GM23338 (cell line): Measurements from ENCODE around the gene CHRNB2. TPM values are rescaled to one million over a fixed set of nuclear protein-coding genes. Genes with fewer than 3 reads are reported as not detected.

Source experiments
- ATAC-seq: fragments of 200-7000 bp; cut with Tn5 transposase; 3 replicates; pipeline ENCODE4 v1.9.1; 2020
- DNase-seq: peaks from one replicate; pipeline ENCODE4 v3.0.0-alpha.2; 2015; ENCODE audit warnings: low spot score
- H2AFZ ChIP-seq: fragments of 200-600 bp; sonication (generic); 2 replicates; pipeline ENCODE4 v1.8.0; 2016; ENCODE audit warnings: antibody characterized with exemption, mild to moderate bottlenecking, moderate library complexity
- H3F3A ChIP-seq: fragments of 200-600 bp; sonication (generic); replicated peaks from 2 replicates; pipeline ENCODE4 v1.8.0; 2017; ENCODE audit warnings: antibody characterized with exemption, mixed run types, low read depth
- H3K27ac ChIP-seq: fragments of 200-600 bp; sonication (generic); 2 replicates; pipeline ENCODE4 v1.6.1; 2016; ENCODE audit warnings: low read depth
- H3K27me3 ChIP-seq: fragments of 200-600 bp; sonication (generic); 2 replicates; pipeline ENCODE4 v1.8.0; 2016; ENCODE audit warnings: mild to moderate bottlenecking, mixed run types, moderate library complexity; ENCODE audit not compliant: insufficient read depth
- H3K36me3 ChIP-seq: fragments of 200-600 bp; sonication (generic); 2 replicates; pipeline ENCODE4 v1.8.0; 2016; ENCODE audit warnings: mild to moderate bottlenecking; ENCODE audit not compliant: insufficient read depth
- H3K4me1 ChIP-seq: fragments of 200-600 bp; sonication (generic); 2 replicates; pipeline ENCODE4 v1.8.0; 2016; ENCODE audit warnings: mild to moderate bottlenecking, moderate library complexity; ENCODE audit not compliant: insufficient read depth
- H3K4me2 ChIP-seq: fragments of 200-600 bp; sonication (generic); 2 replicates; pipeline ENCODE4 v1.7.1; 2017; ENCODE audit warnings: mixed run types
- H3K4me3 ChIP-seq: fragments of 200-600 bp; sonication (generic); 2 replicates; pipeline ENCODE4 v1.6.1; 2016; ENCODE audit warnings: mixed run types
- H3K79me2 ChIP-seq: fragments of 200-600 bp; sonication (generic); replicated peaks from 2 replicates; pipeline ENCODE4 v1.8.0; 2017; ENCODE audit warnings: mild to moderate bottlenecking; ENCODE audit not compliant: insufficient read depth
- H3K9me2 ChIP-seq: fragments of 200-600 bp; sonication (generic); 2 replicates; pipeline ENCODE4 v1.8.0; 2017; ENCODE audit not compliant: insufficient read depth
- H4K20me1 ChIP-seq: fragments of 200-600 bp; sonication (generic); replicated peaks from 2 replicates; pipeline ENCODE4 v1.8.0; 2017; ENCODE audit warnings: mild to moderate bottlenecking; ENCODE audit not compliant: insufficient read depth
- H3K27ac Mint-ChIP-seq: 2 replicates; pipeline ENCODE4 v1.8.0; 2020; ENCODE audit warnings: inconsistent platforms, mild to moderate bottlenecking, moderate library complexity, mixed read lengths
- H3K27me3 Mint-ChIP-seq: 3 replicates; pipeline ENCODE4 v1.8.0; 2022; ENCODE audit warnings: low read depth, mild to moderate bottlenecking, moderate library complexity, mixed read lengths, inconsistent platforms; ENCODE audit not compliant: insufficient read depth, poor library complexity
- H3K36me3 Mint-ChIP-seq: 3 replicates; pipeline ENCODE4 v1.8.0; 2021; ENCODE audit warnings: low read depth, mild to moderate bottlenecking, inconsistent platforms, moderate library complexity, mixed read lengths
- H3K4me1 Mint-ChIP-seq: 3 replicates; pipeline ENCODE4 v1.8.0; 2020; ENCODE audit warnings: mild to moderate bottlenecking, inconsistent platforms, mixed read lengths
- H3K4me3 Mint-ChIP-seq: 3 replicates; pipeline ENCODE4 v1.8.0; 2021; ENCODE audit warnings: moderate library complexity, mild to moderate bottlenecking, inconsistent platforms, mixed read lengths
- H3K9me3 Mint-ChIP-seq: 3 replicates; pipeline ENCODE4 v1.8.0; 2020; ENCODE audit warnings: moderate library complexity, mild to moderate bottlenecking, inconsistent platforms, mixed read lengths
- CREB1 ChIP-seq: fragments of 250-450 bp; sonication (Bioruptor Pico); IDR thresholded peaks from 2 replicates; pipeline ENCODE4 v1.5.0; 2020; ENCODE audit warnings: low read depth, mild to moderate bottlenecking, moderate library complexity
- EZH2 ChIP-seq: fragments of 200-600 bp; sonication (generic); IDR thresholded peaks from one replicate; pipeline ENCODE4 v1.8.0; 2017; ENCODE audit warnings: antibody characterized with exemption, mild to moderate bottlenecking, low read depth; ENCODE audit not compliant: unreplicated experiment
- JUNB ChIP-seq: IDR thresholded peaks from one replicate; pipeline ENCODE4 v1.6.1; 2016; ENCODE audit warnings: antibody characterized with exemption; ENCODE audit not compliant: unreplicated experiment
- NANOG ChIP-seq: IDR thresholded peaks from 2 replicates; pipeline ENCODE4 v1.6.1; 2016; ENCODE audit warnings: antibody characterized with exemption, borderline replicate concordance
- POLR2AphosphoS5 ChIP-seq: IDR thresholded peaks from 2 replicates; pipeline ENCODE4 v1.6.1; 2016; ENCODE audit warnings: antibody characterized with exemption, low read depth
- STAT1 ChIP-seq: IDR thresholded peaks from one replicate; pipeline ENCODE4 v1.6.1; 2016; ENCODE audit warnings: antibody characterized with exemption; ENCODE audit not compliant: unreplicated experiment
- polyA plus RNA-seq: library from polyadenylated mRNA; unstranded; fragments of >200 nt; fragmentation: Nextera tagmentation; extraction: Ambion mirVana; gene quantifications from 2 replicates; pipeline ENCODE4 v1.2.1, GENCODE V29; 2016
- total RNA-seq: library from RNA; depleted of rRNA; stranded (reverse); fragments of >200 nt; shearing (Covaris generic); gene quantifications from 2 replicates; pipeline ENCODE4 v1.2.3, GENCODE V29; 2014
- TF ChIP-seq, protein P1 (sequence below), 2 experiments: fragments of 200-600 bp in 1 of 2; sonication (generic) in 1 of 2; conservative IDR thresholded peaks; 2 replicates each; pipeline versions ENCODE4 v1.5.1 to v1.6.1; 2016 to 2017; ENCODE audit warnings: antibody characterized with exemption in 2 of 2, low read depth in 2 of 2, mild to moderate bottlenecking in 2 of 2, moderate library complexity in 1 of 2
- TF ChIP-seq, protein P2 (sequence below): IDR thresholded peaks from 2 replicates; pipeline ENCODE4 v1.6.1; 2016; ENCODE audit warnings: antibody characterized with exemption

CHRNB2 gene
- total and polyA plus RNA-seq, 2 experiments from 2014 or later, result 0.73 to 3.6 TPM

- Mint-ChIP-seq H3K9me3 (no peaks in the 10 kb centered on the region), H3K4me3 (no peak overlapping the region; the same call in 2 of the 3 replicates), H3K27ac (peak overlapping the region; percentile 89; the same call in 1 of the 2 replicates), H3K4me1 (peaks cover 56% of the 10 kb centered on the region), H3K27me3 (peaks cover 14% of the 10 kb centered on the region), H3K36me3 (no peaks in the 10 kb centered on the region)
- Histone ChIP-seq H3K27me3 (no peaks in the 10 kb centered on the region), H3K4me3 (no peak overlapping the region), H3K36me3 (no peaks in the 10 kb centered on the region), H3K4me1 (peaks cover 59% of the 10 kb centered on the region), H3F3A (peaks cover 8% of the 10 kb centered on the region; the same call in 1 of the 2 replicates), H2AFZ (no peak overlapping the region), H3K79me2 (peaks cover 92% of the 10 kb centered on the region), H3K4me2 (no peak overlapping the region), H3K27ac (peak overlapping the region; percentile 48; the same call in 1 of the 2 replicates), H4K20me1 (peaks cover 7% of the 10 kb centered on the region; the same call in 1 of the 2 replicates), H3K9me2 (no peaks in the 10 kb centered on the region)
- peak; percentile 47 for DNase-seq
- TF ChIP-seq, protein P1, sequence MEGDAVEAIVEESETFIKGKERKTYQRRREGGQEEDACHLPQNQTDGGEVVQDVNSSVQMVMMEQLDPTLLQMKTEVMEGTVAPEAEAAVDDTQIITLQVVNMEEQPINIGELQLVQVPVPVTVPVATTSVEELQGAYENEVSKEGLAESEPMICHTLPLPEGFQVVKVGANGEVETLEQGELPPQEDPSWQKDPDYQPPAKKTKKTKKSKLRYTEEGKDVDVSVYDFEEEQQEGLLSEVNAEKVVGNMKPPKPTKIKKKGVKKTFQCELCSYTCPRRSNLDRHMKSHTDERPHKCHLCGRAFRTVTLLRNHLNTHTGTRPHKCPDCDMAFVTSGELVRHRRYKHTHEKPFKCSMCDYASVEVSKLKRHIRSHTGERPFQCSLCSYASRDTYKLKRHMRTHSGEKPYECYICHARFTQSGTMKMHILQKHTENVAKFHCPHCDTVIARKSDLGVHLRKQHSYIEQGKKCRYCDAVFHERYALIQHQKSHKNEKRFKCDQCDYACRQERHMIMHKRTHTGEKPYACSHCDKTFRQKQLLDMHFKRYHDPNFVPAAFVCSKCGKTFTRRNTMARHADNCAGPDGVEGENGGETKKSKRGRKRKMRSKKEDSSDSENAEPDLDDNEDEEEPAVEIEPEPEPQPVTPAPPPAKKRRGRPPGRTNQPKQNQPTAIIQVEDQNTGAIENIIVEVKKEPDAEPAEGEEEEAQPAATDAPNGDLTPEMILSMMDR (conservative IDR thresholded peaks at IDR 0.05; ENCODE audit: low read depth in 2 of 2), result peak; percentile 36 to 46; a peak in 3 of 4 replicates
- TF ChIP-seq JUNB (no peak), STAT1 (no peak), EZH2 (no peak), POLR2AphosphoS5 (no peak), CREB1 (CRISPR knock-in tag) (no peak), NANOG (no peak)
- peak; percentile 32 for ATAC-seq
Measured at GRCh38 chr1:154614247-154614646, 46.7 kb downstream of the CHRNB2 start.

DNA sequence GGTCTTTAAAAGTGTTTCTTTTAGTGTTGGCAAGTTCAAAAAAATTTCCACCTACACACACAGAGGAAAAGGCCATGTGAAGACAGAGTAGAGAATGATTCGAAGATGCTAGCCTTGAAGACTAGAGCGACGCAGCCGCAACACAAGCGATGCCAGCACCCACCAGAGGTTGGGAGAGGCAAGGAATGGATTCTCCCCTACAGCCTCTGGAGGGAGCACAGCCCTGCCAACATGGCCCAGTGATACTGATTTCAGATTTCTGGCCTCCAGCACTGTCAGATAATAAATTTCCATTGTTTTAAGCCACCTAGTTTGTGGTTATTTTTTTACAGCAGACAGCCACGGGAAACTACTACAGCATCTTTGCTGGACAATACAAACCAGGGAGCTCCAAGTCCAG is 47.3 kb downstream of the CHRNB2 start:
- 0 out of 2 replicates have a peak overlapping the region, but pooled peaks have one; percentile 48 for H3K27ac ChIP-seq
- peaks cover 4% of the 10 kb centered on the region; the same call in 1 of the 2 replicates for H3F3A ChIP-seq
- TF ChIP-seq NANOG (no peak), EZH2 (no peak)
- TF ChIP-seq, protein P2, sequence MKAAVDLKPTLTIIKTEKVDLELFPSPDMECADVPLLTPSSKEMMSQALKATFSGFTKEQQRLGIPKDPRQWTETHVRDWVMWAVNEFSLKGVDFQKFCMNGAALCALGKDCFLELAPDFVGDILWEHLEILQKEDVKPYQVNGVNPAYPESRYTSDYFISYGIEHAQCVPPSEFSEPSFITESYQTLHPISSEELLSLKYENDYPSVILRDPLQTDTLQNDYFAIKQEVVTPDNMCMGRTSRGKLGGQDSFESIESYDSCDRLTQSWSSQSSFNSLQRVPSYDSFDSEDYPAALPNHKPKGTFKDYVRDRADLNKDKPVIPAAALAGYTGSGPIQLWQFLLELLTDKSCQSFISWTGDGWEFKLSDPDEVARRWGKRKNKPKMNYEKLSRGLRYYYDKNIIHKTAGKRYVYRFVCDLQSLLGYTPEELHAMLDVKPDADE, result no peak
- TF ChIP-seq, protein P1 (conservative IDR thresholded peaks at IDR 0.05; ENCODE audit: low read depth in 2 of 2), result peak; percentile 39 to 51
- Mint-ChIP-seq H3K4me3 (no peak overlapping the region; the same call in 2 of the 3 replicates), H3K9me3 (no peaks in the 10 kb centered on the region), H3K36me3 (no peaks in the 10 kb centered on the region), H3K27me3 (peaks cover 12% of the 10 kb centered on the region), H3K4me1 (peaks cover 49% of the 10 kb centered on the region), H3K27ac (peak overlapping the region; percentile 89)
- peaks cover 98% of the 10 kb centered on the region for H3K79me2 ChIP-seq
- H4K20me1 ChIP-seq, result peaks cover 7% of the 10 kb centered on the region; the same call in 1 of the 2 replicates
- no peaks in the 10 kb centered on the region for H3K36me3 ChIP-seq
- ATAC-seq (peak; percentile 79), DNase-seq (peak; percentile 61)
- peaks cover 55% of the 10 kb centered on the region for H3K4me1 ChIP-seq
- H3K9me2 ChIP-seq, result no peaks in the 10 kb centered on the region
- no peak overlapping the region for H3K4me3 ChIP-seq
- H2AFZ ChIP-seq, result no peak overlapping the region
- H3K27me3 ChIP-seq, result no peaks in the 10 kb centered on the region
- H3K4me2 ChIP-seq, result no peak overlapping the region
